Natural killer cell (primary cell): ENCODE results near the gene NPAS3. TPM values are rescaled to one million over a fixed set of nuclear protein-coding genes. Genes with fewer than 3 reads are reported as not detected.
"Not testable (repeated sequence)": the region's sequence is repeated elsewhere in the genome, so short reads cannot be mapped to it uniquely, and the experiment has no call there.

Experiments
- ATAC-seq, 3 donors: fragments of 150-1000 bp in 2 of 3; fragments of 200-7000 bp in 1 of 3; cut with Tn5 transposase; 1 replicate in 1 of 3; 2 replicates in 2 of 3; pipeline ENCODE4 v1.10.0; 2021; ENCODE audit warnings: mild to moderate bottlenecking in 2 of 3, moderate library complexity in 2 of 3
- DNase-seq, 2 donors: peaks; one replicate each; pipeline versions ENCODE4 v3.0.0 to v3.0.0-alpha.2; 2013 to 2021; ENCODE audit warnings: mixed read lengths in 1 of 2
- H3K27ac ChIP-seq: one replicate; pipeline ENCODE4 v1.5.1; 2013; ENCODE audit warnings: mild to moderate bottlenecking, low read length
- H3K27me3 ChIP-seq: one replicate; pipeline ENCODE4 v1.6.1; 2013; ENCODE audit warnings: low read length; ENCODE audit not compliant: control insufficient read depth, insufficient read depth
- H3K36me3 ChIP-seq: one replicate; pipeline ENCODE4 v1.6.1; 2013; ENCODE audit warnings: low read length; ENCODE audit not compliant: control insufficient read depth, insufficient read depth
- H3K4me1 ChIP-seq: one replicate; pipeline ENCODE4 v1.6.1; 2013; ENCODE audit warnings: low read length; ENCODE audit not compliant: control insufficient read depth, insufficient read depth
- H3K4me3 ChIP-seq: one replicate; pipeline ENCODE4 v1.5.1; 2013; ENCODE audit warnings: low read length
- H3K9me3 ChIP-seq: one replicate; pipeline ENCODE4 v1.6.1; 2013; ENCODE audit warnings: low read length; ENCODE audit not compliant: control insufficient read depth, insufficient read depth
- H3K27ac Mint-ChIP-seq, 2 donors: one replicate each; pipeline ENCODE4 v1.8.0; 2022; ENCODE audit warnings: mild to moderate bottlenecking in 2 of 2, mixed read lengths in 2 of 2, moderate library complexity in 1 of 2
- H3K27me3 Mint-ChIP-seq, 2 donors: one replicate each; pipeline ENCODE4 v1.8.0; 2022; ENCODE audit warnings: low read depth in 2 of 2, mixed read lengths in 2 of 2
- H3K36me3 Mint-ChIP-seq: one replicate; pipeline ENCODE4 v1.8.0; 2022; ENCODE audit warnings: mixed read lengths
- H3K4me1 Mint-ChIP-seq, 2 donors: one replicate each; pipeline ENCODE4 v1.8.0; 2022; ENCODE audit warnings: mixed read lengths in 2 of 2
- H3K4me3 Mint-ChIP-seq: one replicate; pipeline ENCODE4 v1.8.0; 2022; ENCODE audit warnings: mild to moderate bottlenecking, moderate library complexity, mixed read lengths
- H3K9me3 Mint-ChIP-seq, 2 donors: one replicate each; pipeline ENCODE4 v1.8.0; 2022; ENCODE audit warnings: mixed read lengths in 2 of 2
- WGBS: methylation state at CpG from one replicate; pipeline ENCODE4 v1.1.7; 2013; ENCODE audit warnings: missing lambda C conversion rate; ENCODE audit not compliant: insufficient coverage; 5-methylcytosine and 5-hydroxymethylcytosine counted together
- intact Hi-C: fragments of 100-400 bp; cut with micrococcal nuclease; formaldehyde crosslinking; loops from one replicate; pipeline ENCODE4 v1.14.2; 2022
- total RNA-seq, 4 donors: library from RNA; stranded (reverse); fragments of 120-200 nt in 1 of 4; gene quantifications; one replicate each; pipeline versions ENCODE4 v1.2.3 to v1.2.4, GENCODE V29; 2013 to 2022
- TF ChIP-seq, protein P1 (sequence below): fragments of 200-600 bp; IDR thresholded peaks from one replicate; pipeline ENCODE4 v1.8.0; 2022; ENCODE audit warnings: antibody characterized with exemption

NPAS3 gene
- total RNA-seq, 3 donors from 2014 or later (not counting 1 experiment from before 2014, with no cell fraction given) = not detected

- H3K9me3 Mint-ChIP-seq = peaks cover 8 to 12% of the 10 kb centered on the region in 2 donors
- peaks cover 5% of the 10 kb centered on the region for H3K36me3 Mint-ChIP-seq
- Histone ChIP-seq H3K4me3 (no peak overlapping the region), H3K27ac (no peak overlapping the region), H3K36me3 (no peaks in the 10 kb centered on the region), H3K9me3 (no peaks in the 10 kb centered on the region), H3K4me1 (no peaks in the 10 kb centered on the region), H3K27me3 (no peaks in the 10 kb centered on the region)
- H3K4me1 Mint-ChIP-seq = no peaks in the 10 kb centered on the region
- TF ChIP-seq, protein P1, sequence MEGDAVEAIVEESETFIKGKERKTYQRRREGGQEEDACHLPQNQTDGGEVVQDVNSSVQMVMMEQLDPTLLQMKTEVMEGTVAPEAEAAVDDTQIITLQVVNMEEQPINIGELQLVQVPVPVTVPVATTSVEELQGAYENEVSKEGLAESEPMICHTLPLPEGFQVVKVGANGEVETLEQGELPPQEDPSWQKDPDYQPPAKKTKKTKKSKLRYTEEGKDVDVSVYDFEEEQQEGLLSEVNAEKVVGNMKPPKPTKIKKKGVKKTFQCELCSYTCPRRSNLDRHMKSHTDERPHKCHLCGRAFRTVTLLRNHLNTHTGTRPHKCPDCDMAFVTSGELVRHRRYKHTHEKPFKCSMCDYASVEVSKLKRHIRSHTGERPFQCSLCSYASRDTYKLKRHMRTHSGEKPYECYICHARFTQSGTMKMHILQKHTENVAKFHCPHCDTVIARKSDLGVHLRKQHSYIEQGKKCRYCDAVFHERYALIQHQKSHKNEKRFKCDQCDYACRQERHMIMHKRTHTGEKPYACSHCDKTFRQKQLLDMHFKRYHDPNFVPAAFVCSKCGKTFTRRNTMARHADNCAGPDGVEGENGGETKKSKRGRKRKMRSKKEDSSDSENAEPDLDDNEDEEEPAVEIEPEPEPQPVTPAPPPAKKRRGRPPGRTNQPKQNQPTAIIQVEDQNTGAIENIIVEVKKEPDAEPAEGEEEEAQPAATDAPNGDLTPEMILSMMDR = no peak
- H3K27ac Mint-ChIP-seq = no peak overlapping the region
- no CpG with 5 or more reads among the region's 2 CpGs for WGBS
- intact Hi-C loops = no loop called here
- DNase-seq (no peak), ATAC-seq (no peak)
- no peak overlapping the region for H3K4me3 Mint-ChIP-seq
- H3K27me3 Mint-ChIP-seq = no peaks in the 10 kb centered on the region
Observed at GRCh38 chr14:33085799-33086198, 147.1 kb downstream of the NPAS3 start.

DNA sequence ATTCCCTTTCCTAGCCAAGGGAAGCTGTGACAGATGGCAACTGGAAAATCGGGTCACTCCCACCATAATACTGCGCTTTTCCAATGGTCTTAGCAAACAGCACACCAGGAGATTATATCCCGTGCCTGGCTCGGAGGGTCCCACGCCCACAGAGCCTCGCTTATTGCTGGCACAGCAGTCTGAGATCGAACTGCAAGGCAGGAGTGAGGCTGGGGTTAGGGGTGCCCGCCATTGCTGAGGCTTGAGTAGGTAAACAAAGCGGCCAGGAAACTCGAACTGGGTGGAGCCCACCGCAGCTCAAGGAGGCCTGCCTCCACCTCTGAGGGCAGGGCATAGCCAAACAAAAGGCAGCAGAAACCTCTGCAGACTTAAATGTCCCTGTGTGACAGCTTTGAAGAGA, 149.6 kb downstream of the NPAS3 start:
- intact Hi-C loops, H3K4me1 Mint-ChIP-seq, H3K27me3 ChIP-seq, H3K4me3 ChIP-seq, ATAC-seq, H3K4me3 Mint-ChIP-seq, H3K27me3 Mint-ChIP-seq, DNase-seq, H3K36me3 Mint-ChIP-seq, H3K4me1 ChIP-seq, H3K36me3 ChIP-seq, H3K9me3 ChIP-seq, H3K27ac Mint-ChIP-seq, H3K27ac ChIP-seq: not testable (repeated sequence)
- 90% methylated on average over 11 of the region's 11 CpGs for WGBS
- peaks cover 10 to 16% of the 10 kb centered on the region in 2 donors for H3K9me3 Mint-ChIP-seq

- DNase-seq (no peak), ATAC-seq (no peak)
- Histone ChIP-seq H3K27me3 (no peaks in the 10 kb centered on the region), H3K9me3 (peaks cover 4% of the 10 kb centered on the region), H3K4me1 (no peaks in the 10 kb centered on the region), H3K36me3 (no peaks in the 10 kb centered on the region), H3K4me3 (no peak overlapping the region), H3K27ac (no peak overlapping the region)
- Mint-ChIP-seq H3K9me3 (peaks cover 14 to 16% of the 10 kb centered on the region in 2 donors), H3K4me1 (no peaks in the 10 kb centered on the region), H3K4me3 (no peak overlapping the region), H3K36me3 (no peaks in the 10 kb centered on the region), H3K27ac (no peak overlapping the region), H3K27me3 (no peaks in the 10 kb centered on the region)
- intact Hi-C loops = no loop called here
- TF ChIP-seq, protein P1 = no peak
Observed at GRCh38 chr14:33098016-33098415, 159.3 kb downstream of the NPAS3 start.

- Mint-ChIP-seq H3K4me1 (no peaks in the 10 kb centered on the region), H3K27ac (no peak overlapping the region), H3K27me3 (no peaks in the 10 kb centered on the region), H3K4me3 (no peak overlapping the region), H3K36me3 (no peaks in the 10 kb centered on the region), H3K9me3 (peaks cover 10 to 12% of the 10 kb centered on the region in 2 donors)
- Histone ChIP-seq H3K4me1 (no peaks in the 10 kb centered on the region), H3K36me3 (no peaks in the 10 kb centered on the region), H3K27ac (no peak overlapping the region), H3K9me3 (peaks cover 7% of the 10 kb centered on the region), H3K4me3 (no peak overlapping the region), H3K27me3 (no peaks in the 10 kb centered on the region)
- TF ChIP-seq, protein P1 = no peak
- WGBS = 95% methylated on average over 3 of the region's 3 CpGs
- ATAC-seq (no peak), DNase-seq (no peak)
- intact Hi-C loops = no loop called here
Observed at GRCh38 chr14:33103489-33103888, 164.8 kb downstream of the NPAS3 start.
